Jurkat, Clone E6-1 (cell line): ENCODE measurements around the gene CCDC190.
"Not testable (repeated sequence)": the region's sequence is repeated elsewhere in the genome, so short reads cannot be mapped to it uniquely, and the experiment has no call there.

Source experiments
- DNase-seq: peaks from one replicate; pipeline ENCODE4 v3.0.0-alpha.2; 2011; ENCODE audit warnings: low read depth, low spot score
- H3K4me3 ChIP-seq: 2 replicates; pipeline ENCODE4 v1.5.1; 2011; ENCODE audit warnings: mild to moderate bottlenecking, low read length, control low read depth, moderate library complexity

CCDC190 gene

DNA sequence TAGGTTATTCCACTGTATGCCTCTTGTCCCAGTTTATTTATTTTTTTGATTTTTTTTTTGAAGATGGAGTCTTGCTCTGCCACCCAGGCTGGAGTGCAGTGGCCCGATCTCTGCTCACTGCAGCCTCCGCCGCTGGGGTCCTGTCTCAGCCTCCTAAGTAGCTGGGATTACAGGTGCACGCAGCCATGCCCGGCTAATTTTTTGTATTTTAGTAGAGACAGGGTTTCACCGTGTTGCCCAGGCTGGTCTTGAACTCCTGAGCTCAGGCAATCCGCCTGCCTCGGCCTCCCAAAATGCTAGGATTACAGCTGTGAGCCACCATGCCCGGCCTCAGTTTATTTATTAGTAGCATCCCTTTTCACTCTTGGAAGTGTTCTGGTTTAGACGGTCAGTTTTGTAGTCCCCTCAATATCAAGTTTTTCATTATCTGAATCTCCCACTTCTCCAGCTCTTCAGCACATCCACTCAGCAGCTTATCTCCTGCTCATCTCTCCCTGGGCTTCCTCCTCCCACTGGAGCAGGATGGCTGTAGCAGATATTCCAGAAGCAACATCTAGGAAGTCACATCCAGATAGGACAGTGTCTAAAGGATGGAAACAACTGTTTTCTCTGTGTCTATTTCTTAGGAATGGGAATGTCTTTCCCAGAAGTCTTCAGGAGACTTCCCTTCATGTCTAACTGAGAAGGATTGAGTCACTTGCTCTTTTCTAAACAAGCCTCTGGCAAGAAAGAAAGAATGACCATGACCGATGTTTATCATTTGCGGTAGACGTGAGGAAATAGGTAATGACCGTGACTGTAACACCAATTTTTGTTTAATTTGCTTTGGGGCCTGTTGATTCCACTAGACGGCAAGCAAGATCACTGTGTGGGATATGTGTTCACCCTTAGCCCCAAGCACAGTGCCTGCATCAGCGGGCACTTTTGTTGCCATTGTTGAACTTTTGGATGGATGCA, 14.4 kb downstream of the CCDC190 start:
- H3K4me3 ChIP-seq: no peak overlapping the region
- no peak for DNase-seq

DNA sequence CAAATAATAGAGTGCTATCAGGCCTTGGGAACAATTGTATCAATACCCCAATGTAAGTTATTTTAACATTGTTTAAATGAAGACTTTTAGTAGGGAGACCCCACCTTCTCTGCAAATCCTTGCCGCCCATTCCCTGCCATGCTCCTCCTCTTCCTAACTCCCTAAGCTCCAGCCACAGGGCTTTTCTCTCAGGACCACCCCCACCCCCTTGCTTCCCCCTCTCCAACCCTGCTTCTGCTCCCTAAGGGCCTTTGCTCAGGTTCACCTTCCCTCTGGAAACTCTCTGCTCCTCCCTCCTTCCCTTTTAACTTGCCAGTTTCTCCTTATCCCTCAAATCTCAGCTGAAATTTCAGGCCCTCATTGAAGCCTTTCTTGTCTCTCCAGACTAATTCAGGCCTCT, 16.8 kb downstream of the CCDC190 start:
- no peak for DNase-seq
- H3K4me3 ChIP-seq: no peak overlapping the region

DNA sequence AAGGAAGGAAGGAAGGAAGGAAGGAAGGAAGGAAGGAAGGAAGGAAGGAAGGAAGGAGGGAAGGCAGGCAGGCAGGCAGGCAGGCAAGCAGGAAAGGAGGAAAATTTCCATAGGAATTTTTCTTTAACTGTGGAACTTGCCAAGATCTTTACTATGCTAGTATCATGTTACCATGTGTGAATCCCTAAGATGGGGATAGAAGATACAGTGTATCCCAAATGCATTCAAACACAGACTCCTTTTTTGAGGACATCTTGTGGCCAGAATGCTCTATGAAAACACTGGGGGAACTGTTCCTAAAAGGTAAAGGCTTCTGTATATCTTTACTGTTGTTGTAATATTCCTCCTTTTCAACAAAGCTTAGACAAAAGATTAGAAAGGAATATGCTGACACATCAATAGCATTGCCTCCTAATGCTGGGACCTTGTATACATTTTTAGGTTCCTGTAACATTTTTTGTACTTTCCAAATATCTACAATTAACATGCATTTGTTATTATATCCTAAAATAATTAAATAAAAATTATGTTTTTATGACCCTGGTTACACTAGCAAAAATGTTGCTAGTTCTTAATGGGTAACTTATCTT, 20.6 kb downstream of the CCDC190 start:
- no peak for DNase-seq
- H3K4me3 ChIP-seq: no peak overlapping the region

DNA sequence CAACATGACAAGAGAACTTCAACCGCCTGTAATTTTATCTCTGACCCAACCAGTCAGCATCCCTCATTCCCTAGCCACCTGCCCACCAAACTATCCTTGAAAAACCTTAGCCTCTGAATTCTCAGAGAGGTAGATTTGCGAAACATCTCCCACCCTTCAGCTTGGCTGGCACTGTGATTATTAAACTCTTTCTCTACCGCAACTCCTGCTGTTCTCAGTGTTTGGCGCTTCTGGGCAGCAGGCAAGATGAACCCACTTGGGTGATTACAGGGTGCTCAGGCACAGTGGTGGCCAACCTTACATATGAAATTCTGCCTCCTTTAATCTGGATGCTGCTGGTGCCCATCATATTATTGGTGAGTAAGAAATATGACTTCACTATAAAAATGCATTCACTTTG, 22.1 kb downstream of the CCDC190 start:
- H3K4me3 ChIP-seq: no peak overlapping the region
- no peak for DNase-seq

DNA sequence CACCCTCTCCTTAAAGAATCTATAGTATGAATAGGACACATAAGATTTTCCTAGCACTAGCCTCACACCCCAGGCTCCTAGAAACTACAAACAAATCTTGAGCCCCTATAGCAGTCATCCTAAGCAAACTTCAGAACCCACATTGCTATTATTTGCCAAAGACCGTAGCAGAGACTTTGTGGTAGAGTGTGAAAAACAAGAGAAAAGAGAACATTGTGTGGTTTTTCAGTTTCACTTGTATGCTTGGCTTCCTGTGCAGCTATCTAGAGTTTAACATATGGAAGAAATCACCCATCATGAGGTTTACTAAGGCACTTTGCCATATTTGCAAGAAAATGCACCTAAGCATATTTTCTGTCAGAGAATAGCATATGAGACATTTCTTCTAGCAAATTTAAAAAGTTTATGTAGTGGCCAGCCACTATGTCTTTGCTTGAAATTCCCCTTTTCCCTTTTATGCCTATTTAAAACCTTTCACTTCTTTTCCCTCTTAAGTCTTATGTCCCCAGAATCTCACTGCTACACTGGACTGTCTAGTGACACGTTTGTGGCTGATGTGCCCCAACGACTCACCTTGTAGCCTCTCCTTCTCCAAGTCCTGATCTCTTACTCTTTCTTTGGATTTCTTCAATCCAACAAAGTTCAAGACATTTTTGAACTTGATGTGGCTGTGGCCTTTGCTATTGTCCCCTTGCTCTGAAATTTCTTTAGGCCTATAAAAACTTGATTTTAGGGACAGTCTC, 25.6 kb downstream of the CCDC190 start:
- DNase-seq: peak; percentile 22

DNA sequence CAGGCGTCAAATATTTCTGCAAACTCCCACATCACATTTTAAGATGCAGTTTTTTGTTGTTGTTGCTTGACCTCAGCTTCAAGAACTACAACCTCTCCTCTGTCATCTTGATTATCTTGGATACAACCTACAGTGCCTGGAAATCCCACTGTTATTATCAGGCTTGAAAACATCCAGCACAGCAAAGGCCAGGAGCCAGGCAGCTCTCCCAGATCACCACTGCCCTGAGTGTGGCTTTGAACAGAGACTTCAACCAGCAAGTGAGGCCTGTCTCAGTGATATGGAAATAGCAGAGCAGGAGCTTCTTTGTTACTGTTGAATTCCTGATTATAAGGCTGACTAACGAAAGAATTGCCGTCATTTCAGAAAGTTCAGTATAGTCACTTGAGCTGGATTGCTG, 28.5 kb downstream of the CCDC190 start:
- no peak overlapping the region for H3K4me3 ChIP-seq
- DNase-seq: no peak

More for the DNA sequence above, 25.6 kb downstream of the CCDC190 start:
- no peak overlapping the region for H3K4me3 ChIP-seq

DNA sequence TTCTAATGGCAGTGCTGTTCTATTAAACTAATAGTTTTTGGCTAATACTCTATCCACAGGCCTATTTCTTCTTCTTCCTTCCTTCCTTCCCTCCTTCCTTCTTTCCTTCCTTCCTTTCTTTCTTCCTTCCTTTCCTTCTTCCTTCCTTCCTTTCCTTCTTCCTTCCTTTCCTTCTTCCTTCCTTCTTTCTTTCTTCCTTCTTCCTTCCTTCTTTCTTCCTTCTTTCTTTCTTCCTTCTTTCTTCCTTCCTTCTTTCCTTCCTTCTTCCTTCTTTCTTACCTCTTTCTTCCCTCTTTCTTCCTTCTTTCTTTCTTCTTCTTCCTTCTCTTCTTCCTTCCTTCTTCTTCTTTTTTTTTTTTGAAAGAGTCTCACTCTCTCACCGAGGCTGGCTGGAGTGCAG, 31.7 kb downstream of the CCDC190 start:
- H3K4me3 ChIP-seq: no peak overlapping the region
- no peak for DNase-seq

DNA sequence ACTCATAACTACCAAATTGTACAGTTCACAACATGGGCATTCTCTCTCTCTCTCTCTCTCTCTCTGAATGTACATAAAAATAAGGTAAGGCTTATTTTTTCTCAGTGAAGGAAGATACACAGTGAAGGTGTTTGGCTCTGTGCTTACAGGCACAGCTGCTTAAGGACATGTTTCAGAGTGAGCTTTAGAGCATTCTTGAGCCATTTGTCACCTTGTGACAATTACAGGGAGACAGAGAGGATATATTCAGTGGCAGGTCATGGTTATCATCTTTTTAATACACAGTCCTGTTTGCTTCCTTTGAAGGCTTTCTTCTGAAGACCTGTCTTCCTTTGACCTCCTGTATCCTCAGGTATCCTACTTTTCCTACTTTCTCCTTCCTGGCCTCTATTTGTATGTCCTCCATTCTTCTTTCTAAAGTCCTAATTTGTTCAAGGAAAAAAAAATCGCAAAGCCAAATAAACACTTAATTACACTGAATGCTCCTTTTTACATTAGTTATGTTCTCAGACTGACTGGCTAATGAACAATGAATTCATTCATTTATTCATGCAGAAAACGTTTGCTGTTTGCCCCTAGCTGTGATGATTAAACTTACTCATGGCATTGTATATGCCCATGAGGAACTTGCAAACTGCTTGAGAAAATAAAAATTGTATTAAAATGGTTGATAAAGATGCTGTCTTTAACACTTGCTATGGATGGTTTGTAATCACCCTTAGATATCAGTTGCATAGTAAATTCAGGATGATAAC, 37.0 kb downstream of the CCDC190 start:
- DNase-seq: no peak
- no peak overlapping the region for H3K4me3 ChIP-seq

DNA sequence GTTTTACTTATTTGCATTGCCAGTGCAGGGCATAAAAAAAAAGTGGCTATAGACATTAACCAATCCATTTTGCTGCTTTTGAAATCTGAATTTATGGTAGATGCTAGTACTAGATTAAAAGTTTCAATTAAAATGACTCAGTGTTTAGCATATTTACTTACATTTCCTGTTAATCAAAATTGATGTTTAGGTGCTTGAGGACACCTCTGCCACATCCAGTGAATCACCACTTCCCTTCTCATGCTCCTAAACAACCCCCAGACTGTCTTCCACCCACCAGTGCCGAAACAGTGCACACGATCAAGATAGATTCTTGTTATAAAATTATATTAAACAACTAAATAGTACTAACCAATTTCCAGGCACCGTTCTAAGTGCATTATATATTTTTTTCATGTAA, 37.7 kb downstream of the CCDC190 start:
- no peak overlapping the region for H3K4me3 ChIP-seq
- no peak for DNase-seq

DNA sequence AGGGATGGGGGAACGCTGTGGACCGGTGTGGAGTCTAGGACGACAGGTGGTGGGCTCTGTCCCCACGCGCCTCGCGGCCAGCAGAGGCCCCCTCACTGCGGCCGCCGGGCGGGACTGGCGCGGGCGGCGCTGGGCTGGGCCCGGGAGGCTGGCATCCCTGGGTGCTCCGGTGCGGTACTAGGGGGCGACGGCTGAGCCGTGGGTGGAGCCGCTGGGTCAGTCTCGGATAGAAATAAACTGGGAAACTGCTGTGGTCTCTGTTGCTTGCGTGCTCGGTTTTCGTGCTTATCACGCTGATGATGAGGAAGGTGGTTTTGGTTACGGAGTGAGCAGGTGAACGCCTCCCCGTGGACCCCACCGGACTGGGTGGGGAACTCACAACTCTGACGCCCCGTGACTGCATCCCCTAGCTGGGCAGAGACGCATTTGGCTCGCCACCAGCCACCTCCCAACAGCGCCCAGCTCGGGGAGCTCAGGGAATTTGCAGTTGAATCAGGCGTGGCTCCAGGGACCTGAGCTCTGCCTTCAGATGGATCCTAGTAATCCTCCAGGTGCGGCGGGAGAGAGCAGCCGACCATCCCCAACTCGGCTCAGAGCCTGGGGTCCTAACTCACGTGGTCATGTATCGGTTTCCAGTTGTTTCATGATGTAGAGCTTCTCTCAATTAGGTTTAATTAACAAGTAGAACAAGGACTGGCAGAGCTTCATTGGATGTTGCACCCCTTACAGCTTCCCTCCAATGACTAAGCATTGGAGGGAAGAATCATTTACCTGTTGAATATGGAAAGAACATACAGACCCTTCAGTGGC, 38.4 kb downstream of the CCDC190 start:
- no peak overlapping the region for H3K4me3 ChIP-seq
- no peak for DNase-seq

DNA sequence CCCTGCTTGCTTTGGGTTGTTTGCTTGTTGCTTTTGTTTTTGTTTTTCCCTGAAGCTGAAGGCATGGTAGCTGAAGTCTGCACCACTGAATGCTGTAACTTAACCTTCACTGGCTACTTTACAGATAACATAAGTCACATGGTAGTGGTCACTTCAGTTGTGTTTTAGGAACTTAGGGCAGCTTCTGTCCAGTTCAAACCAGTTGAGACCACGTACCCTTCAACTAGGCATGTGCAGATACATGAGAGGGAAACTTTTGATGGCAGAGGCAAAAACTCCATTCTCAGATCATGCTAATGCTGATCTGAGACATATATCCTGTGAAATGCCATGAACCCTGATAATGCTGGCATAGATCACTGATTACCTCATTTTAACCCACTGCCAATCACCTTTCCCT, 42.3 kb downstream of the CCDC190 start:
- H3K4me3 ChIP-seq, DNase-seq: not testable (repeated sequence)

DNA sequence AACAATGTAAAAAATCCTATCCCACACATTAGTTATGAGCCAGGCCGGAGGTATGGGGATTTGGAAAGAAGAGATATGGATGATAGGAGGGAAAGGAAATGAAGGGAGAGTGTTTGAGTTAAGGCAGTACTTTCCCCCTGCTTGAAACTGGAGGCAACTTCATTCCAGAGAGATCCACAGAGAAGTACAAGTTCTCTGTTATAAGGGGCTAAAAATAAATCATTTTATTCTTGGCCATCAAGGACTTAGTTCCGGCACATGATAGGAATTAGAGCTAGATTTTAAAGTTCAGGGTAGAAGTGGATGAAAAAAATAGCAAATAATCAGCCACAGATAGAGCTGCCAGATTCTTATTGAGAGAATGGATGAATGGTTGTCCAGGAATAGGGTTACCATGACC, 42.8 kb downstream of the CCDC190 start:
- not testable (repeated sequence) for H3K4me3 ChIP-seq

DNA sequence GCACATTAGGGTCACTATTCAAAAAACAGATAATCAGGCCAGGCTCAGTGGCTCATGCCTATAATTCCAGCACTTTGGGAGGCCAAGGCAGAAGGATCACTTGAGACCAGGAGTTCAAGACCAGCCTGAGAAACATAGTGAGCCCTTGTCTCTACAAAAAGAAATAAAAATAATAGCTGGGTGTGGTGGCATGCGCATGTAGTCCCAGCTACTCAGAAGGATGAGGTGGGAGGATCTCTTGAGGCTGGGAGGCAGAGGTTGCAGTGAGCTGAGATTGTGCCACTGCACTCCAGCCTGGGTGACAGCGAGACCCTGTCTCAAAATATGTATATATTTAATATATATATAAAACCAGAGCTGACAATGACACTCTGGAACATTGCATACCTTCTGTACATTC, 48.6 kb downstream of the CCDC190 start:
- not testable (repeated sequence) for DNase-seq, H3K4me3 ChIP-seq

More for the DNA sequence above, 42.8 kb downstream of the CCDC190 start:
- DNase-seq: not testable (repeated sequence)

DNA sequence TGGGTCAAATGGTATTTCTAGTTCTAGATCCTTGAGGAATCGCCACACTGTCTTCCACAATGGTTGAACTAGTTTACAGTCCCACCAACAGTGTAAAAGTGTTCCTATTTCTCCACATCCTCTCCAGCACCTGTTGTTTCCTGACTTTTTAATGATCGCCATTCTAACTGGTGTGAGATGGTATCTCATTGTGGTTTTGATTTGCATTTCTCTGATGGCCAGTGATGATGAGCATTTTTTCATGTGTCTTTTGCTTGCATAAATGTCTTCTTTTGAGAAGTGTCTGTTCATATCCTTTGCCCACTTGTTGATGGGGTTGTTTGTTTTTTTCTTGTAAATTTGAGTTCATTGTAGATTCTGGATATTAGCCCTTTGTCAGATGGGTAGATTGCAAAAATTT, 53.5 kb downstream of the CCDC190 start:
- not testable (repeated sequence) for H3K4me3 ChIP-seq, DNase-seq
